Ovary (tissue), 9 donors: ENCODE measurements around the gene DCTN1. TPM values are rescaled to one million over a fixed set of nuclear protein-coding genes. Genes with fewer than 3 reads are reported as not detected.

Experiments
- DNase-seq, 5 donors: peaks; one replicate each; pipeline ENCODE4 v3.0.0-alpha.2; 2019 to 2020
- H3K27ac ChIP-seq, 2 donors: fragments of 200-600 bp; one replicate each; pipeline versions ENCODE4 v1.5.1 to v1.8.0; 2019 to 2022
- H3K27me3 ChIP-seq: fragments of 200-600 bp; one replicate; pipeline ENCODE4 v1.8.0; 2022
- H3K36me3 ChIP-seq: fragments of 200-600 bp; sonication (generic); one replicate; pipeline ENCODE4 v1.5.1; 2019
- H3K4me1 ChIP-seq: one replicate; pipeline ENCODE4 v1.8.1; 2013; ENCODE audit warnings: mild to moderate bottlenecking, moderate library complexity; ENCODE audit not compliant: insufficient read depth
- H3K4me3 ChIP-seq: fragments of 200-600 bp; sonication (generic); one replicate; pipeline ENCODE4 v1.5.1; 2017
- H3K9me3 ChIP-seq, 2 donors: fragments of 200-600 bp in 1 of 2; sonication (generic) in 1 of 2; one replicate each; pipeline versions ENCODE4 v1.5.1 to v1.8.1; 2013 to 2019; ENCODE audit warnings: mild to moderate bottlenecking in 1 of 2, moderate library complexity in 1 of 2
- CTCF ChIP-seq, 3 donors: fragments of 450-650 bp in 2 of 3; fragments of 200-600 bp in 1 of 3; IDR thresholded peaks; one replicate each; pipeline versions ENCODE4 v1.5.1 to v1.8.0; 2016 to 2022; ENCODE audit warnings: antibody characterized with exemption in 3 of 3, mild to moderate bottlenecking in 1 of 3
- EP300 ChIP-seq: sonication (generic); formaldehyde crosslinking; IDR thresholded peaks from one replicate; pipeline ENCODE4 v1.6.1; 2017; ENCODE audit warnings: antibody characterized with exemption
- POLR2A ChIP-seq: fragments of 450-650 bp; IDR thresholded peaks from one replicate; pipeline ENCODE4 v1.6.1; 2017; ENCODE audit warnings: antibody characterized with exemption, mild to moderate bottlenecking, moderate library complexity
- WGBS, 3 donors: extraction: QIAGEN DNeasy Blood & Tissue Kit in 1 of 3; methylation state at CpG; one replicate each; pipeline versions ENCODE4 v1.1.5 to v1.1.7; 2013 to 2017; 5-methylcytosine and 5-hydroxymethylcytosine counted together
- intact Hi-C, 4 donors: fragments of 100-400 bp; cut with DNase I; formaldehyde crosslinking; loops; one replicate each; pipeline versions ENCODE4 v1.11.0 to v1.15.1; 2022 to 2023
- polyA plus RNA-seq, 2 donors: library from polyadenylated mRNA; stranded (reverse); fragments of 200-250 nt in 1 of 2; fragments of 350-450 nt in 1 of 2; fragmentation: Illumina TruSeq in 1 of 2; extraction: RNeasy Lipid Tissue Mini Kit (QIAGEN cat#74804) in 1 of 2; gene quantifications; one replicate each; pipeline ENCODE4 v1.2.3, GENCODE V29; 2013 to 2014
- total RNA-seq, 7 donors: library from RNA; depleted of rRNA in 2 of 7; stranded (reverse); fragments of >200 nt in 2 of 7; fragmentation: NEBNext Ultra II Directional in 3 of 7; extraction: Animal tissue kit (Norgen Biotek cat#: 25700) in 3 of 7; gene quantifications; one replicate each; pipeline versions ENCODE4 v1.1.0 to v1.2.4, GENCODE V29; 2016 to 2023
- donor health status: DM: no; HTN: no; CAD: no; lungs with moderate emphysema.
- donor health status: DM: no; HTN: no; CAD: no.
- donor health status: Bipolar disorder and iron deficiency.
- donor health status: DM: yes; HTN: yes; CAD: no.
- donor health status: DM: no; HTN: no; CAD: no.
- donor health status: DM: yes; HTN: yes; CAD: no.

DCTN1 gene
- total and polyA plus RNA-seq, 9 donors, result 58.5 to 127 (median 108) TPM

GRCh38 chr2:74419345-74419744 is 39.2 kb upstream of the DCTN1 start:
- intact Hi-C loops, result no loop called here
- Histone ChIP-seq H3K27me3 (no peaks in the 10 kb centered on the region), H3K36me3 (no peaks in the 10 kb centered on the region), H3K4me3 (no peak overlapping the region), H3K27ac (no peak overlapping the region), H3K9me3 (no peaks in the 10 kb centered on the region), H3K4me1 (peaks cover 19% of the 10 kb centered on the region)
- TF ChIP-seq EP300, result no peak
- TF ChIP-seq CTCF (IDR thresholded peaks at IDR 0.05), result no peak
- TF ChIP-seq POLR2A, result no peak
- no peak for DNase-seq
- 71 to 82% (median 76%) methylated on average over 1 of the region's 1 CpG for WGBS, 3 donors

GRCh38 chr2:74418312-74418711 is 38.2 kb upstream of the DCTN1 start:
- H3K36me3 ChIP-seq, result no peaks in the 10 kb centered on the region
- WGBS, 3 donors, result 76 to 81% (median 81%) methylated on average over 27 of the region's 27 CpGs
- no peak overlapping the region for H3K27ac ChIP-seq
- intact Hi-C loops, result no loop called here
- H3K27me3 ChIP-seq, result no peaks in the 10 kb centered on the region
- no peaks in the 10 kb centered on the region for H3K9me3 ChIP-seq
- DNase-seq, result peak in 1 of 5 donors; percentile 45
- H3K4me3 ChIP-seq, result no peak overlapping the region
- H3K4me1 ChIP-seq, result peaks cover 22% of the 10 kb centered on the region
- TF ChIP-seq CTCF (IDR thresholded peaks at IDR 0.05) (no peak), POLR2A (no peak), EP300 (no peak)

GRCh38 chr2:74417763-74418162 is 37.7 kb upstream of the DCTN1 start:
- no peak overlapping the region for H3K4me3 ChIP-seq
- DNase-seq, result no peak
- H3K36me3 ChIP-seq, result no peaks in the 10 kb centered on the region
- intact Hi-C loops, result no loop called here
- 82 to 90% (median 87%) methylated on average over 6 of the region's 6 CpGs for WGBS, 3 donors
- H3K27ac ChIP-seq, result no peak overlapping the region
- TF ChIP-seq POLR2A (no peak), EP300 (no peak), CTCF (IDR thresholded peaks at IDR 0.05) (no peak)
- H3K4me1 ChIP-seq, result peaks cover 22% of the 10 kb centered on the region
- H3K27me3 ChIP-seq, result no peaks in the 10 kb centered on the region
- H3K9me3 ChIP-seq, result no peaks in the 10 kb centered on the region

DNA sequence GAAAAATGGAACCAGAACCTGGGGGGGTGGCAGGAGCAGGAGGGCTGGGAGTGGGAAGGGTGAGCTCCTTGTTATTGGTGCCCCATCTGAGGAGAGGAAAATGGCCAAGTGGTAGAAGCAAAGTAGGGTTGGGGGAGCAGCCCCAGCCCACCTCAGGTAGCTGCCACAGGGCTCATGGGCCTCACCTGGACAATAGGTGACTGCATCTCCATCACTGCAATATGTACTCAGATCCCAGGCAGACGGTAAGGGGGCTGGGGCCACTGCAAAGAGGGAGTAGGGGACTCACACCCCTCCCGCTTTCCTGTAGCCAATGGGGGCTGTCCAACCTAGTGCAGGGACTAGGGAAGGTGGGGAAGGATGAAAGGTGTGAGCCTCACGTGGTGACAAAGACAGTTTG is 37.1 kb upstream of the DCTN1 start:
- TF ChIP-seq POLR2A, result no peak
- no peaks in the 10 kb centered on the region for H3K36me3 ChIP-seq
- no peak overlapping the region for H3K27ac ChIP-seq
- no peak for DNase-seq
- intact Hi-C loops, result no loop called here
- H3K4me3 ChIP-seq, result no peak overlapping the region
- H3K4me1 ChIP-seq, result peaks cover 22% of the 10 kb centered on the region
- H3K27me3 ChIP-seq, result no peaks in the 10 kb centered on the region
- WGBS, 3 donors, result 77 to 84% (median 82%) methylated on average over 3 of the region's 3 CpGs
- no peaks in the 10 kb centered on the region for H3K9me3 ChIP-seq

DNA sequence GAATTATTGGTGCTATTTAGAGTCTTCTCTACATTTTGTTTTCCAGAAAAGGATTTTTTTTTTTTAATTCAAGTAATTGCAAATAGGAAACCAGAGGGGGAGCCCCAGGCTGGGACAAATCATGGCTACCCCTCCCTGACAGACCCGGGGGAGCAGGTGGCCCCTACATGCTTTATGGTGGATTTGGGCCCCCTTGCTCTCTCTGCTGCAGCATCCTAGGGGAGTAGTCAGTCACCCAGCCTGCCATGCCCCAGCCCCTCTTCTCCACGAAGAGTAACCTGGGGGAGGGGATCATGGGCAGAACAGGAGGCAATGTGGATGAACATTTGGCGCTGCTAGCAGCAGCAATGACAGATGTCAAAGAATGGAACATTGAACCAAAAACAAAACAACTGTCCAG is 36.7 kb upstream of the DCTN1 start:
- TF ChIP-seq EP300, result no peak
- TF ChIP-seq CTCF (IDR thresholded peaks at IDR 0.05), result no peak
- TF ChIP-seq POLR2A, result no peak
- no peaks in the 10 kb centered on the region for H3K9me3 ChIP-seq
- WGBS, 3 donors, result 58 to 69% (median 63%) methylated on average over 3 of the region's 3 CpGs
- intact Hi-C loops, result no loop called here
- H3K27me3 ChIP-seq, result no peaks in the 10 kb centered on the region
- no peak overlapping the region for H3K4me3 ChIP-seq
- DNase-seq, result no peak
- no peak overlapping the region for H3K27ac ChIP-seq
- no peaks in the 10 kb centered on the region for H3K36me3 ChIP-seq
- peaks cover 20% of the 10 kb centered on the region for H3K4me1 ChIP-seq
